Measurements from ENCODE around the gene CFAP92. TPM values are rescaled to one million over a fixed set of nuclear protein-coding genes. Genes with fewer than 3 reads are reported as not detected.

CFAP92 gene
- total RNA-seq, 1 donor from 2014 or later: 1.2 TPM

Other genes starting within 250 kb of the CFAP92 start
- gene ACAD9, start 114.5 kb downstream of the CFAP92 start, total RNA-seq: 54.0 TPM
- gene EFCC1, start 7.2 kb upstream of the CFAP92 start, total RNA-seq: 1.6 TPM
- 0.53 TPM for gene GP9, start 66.7 kb upstream of the CFAP92 start, total RNA-seq
- 17.9 TPM for gene RAB43, start 127.7 kb upstream of the CFAP92 start, total RNA-seq
- gene ISY1, start 167.0 kb upstream of the CFAP92 start, total RNA-seq: 31.9 TPM
- 321 TPM for gene CNBP, start 189.8 kb upstream of the CFAP92 start, total RNA-seq